Stimulated activated CD4-positive, alpha-beta T cell treated with anti-CD3 and anti-CD28 coated beads, Interleukin-1b, Interleukin-23, amount 100 ng/mL, for 24 hours (primary cell): ENCODE measurements around the gene TENM4.
A peak's percentile ranks its signal among the peaks of the same experiment; 100 is the strongest.

ENCODE experiments used
- DNase-seq, 4 experiments: peaks; one replicate each; pipeline ENCODE4 v3.0.0-alpha.2; 2020; ENCODE audit warnings: low read depth in 4 of 4, low spot score in 1 of 4

Gene TENM4

DNA sequence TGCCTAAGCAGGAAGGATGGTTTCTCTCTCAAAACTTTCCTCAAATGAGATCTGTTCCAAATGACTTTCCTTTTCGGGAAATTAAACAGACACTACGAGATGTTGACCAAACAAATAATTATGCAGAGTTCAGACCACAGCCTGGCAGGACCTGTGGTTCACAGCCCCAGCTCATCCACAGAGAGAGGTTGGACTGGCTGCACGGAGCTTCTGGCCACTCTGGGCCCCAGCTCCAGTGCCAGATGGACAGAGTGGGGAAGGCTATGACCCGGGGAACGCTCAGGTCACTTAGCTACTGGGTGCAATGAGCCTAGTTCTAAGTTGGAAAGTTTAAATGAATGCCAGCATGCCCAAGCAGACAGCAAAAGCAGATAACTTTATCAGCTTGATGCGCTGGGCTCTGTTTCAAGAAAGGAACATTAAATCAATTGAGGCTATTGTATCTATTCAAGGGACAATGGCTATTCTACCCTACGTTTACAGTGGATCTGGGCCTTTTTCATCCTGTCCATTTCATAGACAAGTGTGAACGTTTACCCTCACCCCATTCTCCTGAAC is 710.5 kb downstream of the TENM4 start:
- DNase-seq: no peak

DNA sequence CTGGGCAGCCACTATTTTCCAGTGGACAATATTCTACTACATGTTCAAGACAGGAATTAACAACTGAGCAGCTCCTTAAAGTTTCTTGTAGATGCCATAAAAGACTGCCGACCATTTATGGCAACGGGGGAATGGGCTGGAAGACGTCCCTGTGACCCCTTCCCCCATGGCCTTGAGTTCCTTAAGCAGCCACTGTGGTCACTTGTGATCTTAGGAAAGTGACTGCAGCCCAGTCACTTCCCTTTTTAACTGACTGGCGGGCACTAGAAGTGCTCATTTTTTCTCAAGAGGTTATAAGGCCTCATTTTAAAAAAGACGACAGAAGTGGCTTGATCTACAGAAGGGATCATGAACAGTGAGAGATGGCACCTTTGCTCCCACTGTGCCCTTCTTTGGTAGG is 713.0 kb downstream of the TENM4 start:
- no peak for DNase-seq

DNA sequence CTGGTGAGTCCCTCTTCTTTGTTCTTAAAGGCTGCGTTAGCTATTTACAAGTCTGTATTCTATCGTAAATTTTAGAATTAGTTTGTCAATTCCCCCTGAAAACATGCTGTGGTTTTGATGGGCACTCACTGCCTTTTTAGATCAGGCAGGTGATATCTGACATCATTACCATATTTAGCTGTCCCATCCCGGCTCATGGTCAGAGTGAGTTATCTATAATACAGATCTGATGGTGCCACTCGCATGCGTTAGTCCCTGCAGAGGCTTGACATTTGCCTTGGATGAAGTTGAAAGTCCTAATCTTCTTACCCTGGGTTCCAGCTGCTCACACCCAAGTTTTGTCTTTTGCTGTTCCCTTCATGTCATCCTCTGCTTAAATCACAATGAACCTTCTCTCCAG is 715.6 kb downstream of the TENM4 start:
- DNase-seq: no peak

DNA sequence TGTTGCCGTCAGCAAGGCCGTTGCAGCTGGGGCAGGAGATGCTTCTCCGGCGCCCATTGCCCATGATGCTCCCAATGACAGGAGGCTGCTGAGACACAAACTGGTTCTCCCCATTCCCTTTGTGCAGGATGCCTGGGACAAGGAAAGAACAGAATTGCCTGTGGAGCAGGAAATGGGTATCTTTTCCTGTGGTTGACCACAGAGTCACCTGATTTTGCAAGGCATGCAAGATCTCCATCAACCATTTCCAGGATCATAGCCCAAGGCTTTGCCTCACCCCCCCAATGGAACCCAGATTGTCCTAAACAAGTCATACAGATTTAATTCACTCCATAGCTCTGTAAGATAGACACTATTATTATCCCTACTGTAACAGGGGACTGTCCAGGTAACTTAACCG is 718.0 kb downstream of the TENM4 start:
- DNase-seq: no peak

DNA sequence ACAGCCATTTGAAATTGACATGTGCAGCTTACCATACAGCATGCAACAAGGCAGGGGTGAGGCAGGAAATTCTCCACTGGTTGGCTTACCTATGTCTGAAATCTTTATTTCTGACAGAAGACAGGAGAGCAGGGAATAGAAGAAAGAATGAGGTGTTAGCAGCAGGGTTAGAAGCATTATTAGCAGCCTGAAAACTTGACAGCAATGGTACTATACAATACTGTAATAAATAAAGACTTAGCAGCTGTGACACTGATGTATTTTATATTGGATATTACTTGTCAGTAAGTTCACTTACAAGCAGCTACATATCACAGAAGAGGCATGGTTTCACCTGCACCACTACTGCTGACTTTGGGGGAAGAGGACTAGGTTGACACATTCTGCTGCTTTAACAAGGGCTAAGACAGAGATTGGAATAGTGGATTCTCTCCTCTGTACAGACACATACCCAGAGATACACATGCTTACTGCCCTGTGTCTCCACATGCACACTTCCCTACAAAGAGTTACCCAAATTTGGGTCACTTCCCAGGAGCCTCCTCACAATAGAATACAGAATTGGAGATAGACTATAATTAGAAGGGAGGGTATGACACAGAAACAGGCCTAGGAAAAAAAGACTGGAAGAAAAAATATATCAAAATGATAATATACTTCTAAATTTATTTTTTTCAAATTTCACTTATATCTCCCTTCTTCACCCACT is 720.4 kb downstream of the TENM4 start:
- no peak for DNase-seq

DNA sequence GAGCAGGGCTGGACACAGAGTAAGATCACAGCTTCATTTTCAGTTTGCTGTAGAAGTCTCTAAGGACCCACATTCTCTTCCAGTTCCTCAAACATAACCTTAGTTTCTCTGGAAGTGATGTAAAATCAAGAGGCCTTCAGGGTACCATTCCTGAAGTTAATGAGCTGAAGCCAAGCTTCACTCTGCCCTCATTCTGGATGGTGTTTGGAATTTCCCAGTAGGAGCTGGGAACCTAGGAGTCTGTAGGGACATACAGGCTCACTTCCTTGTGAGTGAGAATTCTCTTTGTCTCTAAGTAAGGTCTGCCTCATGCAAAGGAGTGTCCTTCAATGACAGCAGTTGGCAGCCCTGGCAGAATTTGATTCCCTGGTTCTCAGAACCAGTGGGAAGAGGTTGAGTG is 723.8 kb downstream of the TENM4 start:
- no peak for DNase-seq

DNA sequence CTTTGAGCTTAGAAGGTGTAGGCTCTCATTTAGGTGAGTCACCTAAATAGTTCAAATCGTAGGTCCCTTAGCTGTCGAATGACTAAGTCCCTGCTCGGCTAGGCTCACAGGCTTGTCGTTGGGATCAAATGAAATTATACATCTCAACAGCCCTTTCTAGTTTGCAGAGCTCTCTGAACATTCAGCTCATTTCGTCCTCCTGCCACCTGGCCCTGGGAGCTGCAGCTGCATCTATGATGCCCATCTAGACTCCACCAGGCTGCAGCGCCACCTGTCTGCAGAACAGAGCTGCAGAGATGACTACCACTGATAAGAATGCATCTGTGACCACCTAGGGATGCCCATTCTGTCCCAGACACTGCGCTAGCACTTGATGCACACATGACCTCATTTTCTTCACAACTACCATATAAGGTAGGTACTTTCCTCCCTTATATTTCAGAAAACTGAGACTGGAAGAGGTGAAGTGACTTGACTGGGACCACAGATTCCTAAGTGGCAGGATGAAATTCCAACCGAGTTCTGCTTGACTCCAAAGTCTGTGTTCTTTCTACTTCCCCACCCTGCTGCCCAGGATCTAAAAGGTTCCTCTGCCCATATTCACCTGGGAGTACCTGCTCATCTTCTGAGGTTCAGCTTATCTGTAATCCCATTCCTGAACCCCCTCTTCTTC is 725.1 kb downstream of the TENM4 start:
- DNase-seq: peak in 3 of 4 experiments; percentile 2 to 35 (median 22)

DNA sequence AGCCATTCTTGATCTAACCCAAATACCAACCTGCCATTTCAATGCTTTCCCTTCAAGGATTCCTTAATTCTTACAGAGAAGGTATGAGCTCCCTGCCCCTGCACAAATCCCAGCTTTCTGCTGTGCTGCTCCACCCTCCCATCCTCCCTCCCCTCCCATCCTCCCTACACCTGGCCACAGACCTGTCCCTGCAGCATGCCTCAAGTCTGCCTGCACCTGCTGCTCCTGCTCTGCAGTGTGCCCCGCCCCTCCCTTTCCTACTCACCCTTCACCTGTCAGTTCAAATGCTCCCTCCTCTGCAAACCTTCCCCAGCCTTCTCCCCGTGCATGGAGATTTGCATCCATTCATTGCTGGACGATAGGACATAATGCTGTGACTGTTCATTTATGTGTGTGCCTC is 726.3 kb downstream of the TENM4 start:
- DNase-seq: no peak

DNA sequence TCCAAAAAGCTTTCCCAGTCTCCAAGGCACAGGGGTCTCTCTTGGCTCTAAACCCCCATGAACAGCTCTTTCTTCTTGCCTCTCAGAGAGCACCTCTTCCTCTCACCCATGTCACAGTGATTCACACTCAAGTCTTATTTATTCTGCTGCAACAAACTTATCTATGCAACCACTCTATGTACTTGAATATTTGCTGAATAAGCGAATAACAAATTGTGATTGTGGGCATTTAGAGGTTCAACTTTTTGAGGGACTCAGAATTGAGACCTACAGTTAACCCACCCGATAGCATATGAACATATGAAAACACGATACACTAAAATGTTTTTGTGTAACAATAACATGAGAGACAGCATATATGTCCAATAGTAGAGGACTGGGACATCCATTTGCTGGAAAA is 729.1 kb downstream of the TENM4 start:
- no peak for DNase-seq

DNA sequence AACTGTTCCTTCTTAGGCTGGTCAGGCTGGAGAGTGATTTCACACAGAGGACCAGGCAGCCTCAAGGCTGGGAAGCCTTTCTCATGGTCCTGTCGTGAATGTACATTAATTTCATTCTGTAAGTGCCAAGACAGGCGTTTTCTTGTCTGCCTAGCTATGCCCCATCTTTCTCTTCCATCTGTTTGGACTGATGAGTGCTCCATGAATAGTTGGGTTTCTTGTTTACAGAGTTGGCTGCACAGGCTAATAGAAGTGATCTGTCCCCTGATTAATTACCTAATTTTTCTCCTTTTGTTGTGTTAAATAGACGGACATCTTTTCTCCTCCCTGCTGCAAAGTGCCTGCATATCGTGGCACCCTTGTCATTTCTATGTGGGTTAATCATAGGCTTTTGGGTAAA is 730.4 kb downstream of the TENM4 start:
- DNase-seq: no peak

DNA sequence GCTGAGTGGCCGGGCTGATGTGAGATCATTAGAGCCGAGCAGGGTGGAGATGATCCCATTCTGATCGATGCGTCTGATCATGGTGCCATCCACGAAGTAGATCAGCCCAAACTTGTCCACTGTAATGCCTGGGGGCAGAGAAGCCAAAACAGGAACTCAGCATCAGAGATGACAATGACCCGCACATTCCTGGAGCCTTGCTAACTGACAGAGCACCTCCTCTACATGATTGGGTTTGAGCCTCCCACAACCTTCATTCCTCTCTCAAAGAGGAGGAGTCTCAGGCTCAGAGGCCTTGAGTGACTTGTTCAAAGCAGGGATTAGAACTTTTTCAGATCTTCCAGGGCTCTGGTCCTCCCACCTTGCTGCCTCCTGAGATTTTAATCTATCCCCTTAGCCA is 732.4 kb downstream of the TENM4 start:
- no peak for DNase-seq

DNA sequence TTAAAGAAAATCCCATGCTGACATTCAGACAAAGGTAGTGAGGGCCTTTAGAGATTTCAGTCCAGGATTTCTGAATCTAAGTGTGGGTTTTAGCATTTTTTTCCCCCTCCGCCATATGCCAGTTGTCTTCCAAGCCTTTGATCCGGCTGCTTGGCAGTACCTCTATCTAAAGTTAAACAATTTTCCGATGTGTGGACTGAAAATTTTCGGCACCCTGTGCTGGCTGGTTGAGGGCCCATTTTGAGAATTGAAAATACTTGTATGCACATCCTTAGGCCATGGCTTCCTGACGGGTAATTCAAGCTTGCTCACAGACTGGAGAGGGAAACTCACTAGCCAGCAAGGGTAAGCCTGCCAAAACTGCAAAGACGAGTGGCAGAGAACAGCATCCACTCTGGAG is 734.3 kb downstream of the TENM4 start:
- DNase-seq: no peak

DNA sequence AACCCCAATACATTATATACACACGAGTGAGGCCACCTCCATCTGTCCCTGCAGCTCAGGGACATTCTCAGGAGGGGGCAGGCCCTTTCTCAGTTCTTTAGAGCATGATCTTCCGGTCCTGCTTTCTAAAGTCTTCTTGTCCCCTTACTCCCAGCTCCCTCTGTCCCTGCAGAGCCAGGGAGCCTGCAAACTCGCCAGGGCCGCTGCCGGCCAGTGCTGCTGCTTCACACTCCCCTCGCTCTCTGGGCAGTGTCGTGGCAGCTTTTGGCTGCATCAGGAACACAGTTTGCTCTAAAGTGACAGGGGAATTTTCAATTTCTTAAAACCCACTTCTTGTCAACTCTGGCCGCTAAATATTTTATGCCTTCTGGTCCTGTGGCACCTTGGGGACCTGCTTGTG is 736.0 kb downstream of the TENM4 start:
- no peak for DNase-seq

DNA sequence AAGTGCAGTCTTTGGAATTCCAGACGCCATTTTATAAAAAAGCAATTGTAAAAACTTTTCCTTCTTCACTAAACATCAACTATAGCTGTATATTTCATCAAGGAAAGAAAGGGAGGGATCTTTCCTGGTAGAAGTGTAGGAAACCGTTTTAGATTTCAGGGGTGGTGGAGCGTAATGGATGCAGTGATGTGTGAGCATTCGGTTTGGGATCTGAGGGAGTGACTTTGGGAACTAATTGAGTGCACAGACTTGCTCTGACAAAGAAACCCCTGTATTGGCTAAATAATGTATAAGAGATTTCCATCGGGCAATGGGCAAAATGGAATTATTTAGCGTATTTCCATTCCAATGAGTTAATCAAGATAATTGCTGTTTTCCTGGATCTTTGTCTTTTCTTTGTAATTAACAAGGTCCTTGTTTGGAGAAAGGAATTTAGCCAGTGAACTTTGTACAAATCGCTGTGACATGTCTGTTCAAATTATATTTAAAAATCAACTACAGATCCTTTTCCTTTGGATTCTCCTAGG is 741.2 kb downstream of the TENM4 start:
- DNase-seq: no peak

DNA sequence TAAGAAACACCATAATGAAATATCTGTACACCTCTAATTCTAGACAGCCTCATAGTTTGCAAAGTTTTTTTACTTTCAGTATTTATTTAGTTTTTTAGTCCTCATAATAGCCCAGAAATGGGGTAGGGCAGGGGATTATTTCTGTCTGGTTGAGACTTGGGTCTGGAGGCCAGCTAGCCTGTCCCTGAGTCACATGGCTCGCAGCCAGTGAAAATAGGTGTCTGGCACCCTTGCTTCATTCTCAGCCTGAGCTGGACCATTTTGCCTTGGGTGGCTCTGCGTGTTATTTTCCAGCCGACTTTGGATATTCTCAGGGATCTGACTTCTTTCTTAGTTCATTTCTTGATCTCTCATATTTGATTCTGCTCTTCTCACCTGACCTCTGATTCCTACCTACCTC is 742.2 kb downstream of the TENM4 start:
- no peak for DNase-seq

DNA sequence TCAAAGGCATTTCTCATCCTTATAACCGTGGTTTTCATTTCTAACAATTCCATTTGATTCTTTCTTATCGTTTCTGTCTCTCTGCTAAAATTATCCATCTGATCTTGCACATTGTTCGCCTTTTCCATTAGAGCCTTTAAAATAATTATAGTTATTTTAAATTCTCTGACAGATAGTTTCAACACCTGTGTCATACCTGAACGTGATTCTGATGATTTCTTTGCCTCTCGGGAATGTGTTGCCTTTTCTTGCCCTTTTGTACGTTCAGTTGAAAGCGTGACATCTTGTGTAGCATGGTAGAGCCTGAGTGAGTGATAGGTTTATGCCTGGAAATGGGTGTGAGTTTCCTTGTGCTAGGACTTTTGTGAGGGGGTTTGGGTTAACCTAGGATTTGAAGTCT is 744.7 kb downstream of the TENM4 start:
- no peak for DNase-seq

DNA sequence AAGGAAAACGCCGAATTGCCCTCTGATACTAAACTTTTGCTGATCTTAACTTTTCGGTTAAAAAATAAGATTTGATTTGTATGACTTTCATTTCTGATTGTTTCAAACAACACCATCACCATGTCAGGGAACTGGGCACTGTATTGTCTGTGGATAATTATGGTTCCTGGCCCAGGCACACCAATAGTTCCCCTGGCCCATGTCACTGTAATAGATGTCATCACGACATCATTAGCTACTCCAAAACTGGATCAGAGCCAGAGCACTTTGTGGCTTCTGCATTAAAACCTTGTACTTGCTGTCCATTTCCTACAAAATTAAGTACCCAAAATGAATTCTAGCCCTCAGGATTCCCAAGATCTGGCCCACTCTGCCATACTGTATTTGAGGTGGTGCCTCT is 746.7 kb downstream of the TENM4 start:
- DNase-seq: no peak

DNA sequence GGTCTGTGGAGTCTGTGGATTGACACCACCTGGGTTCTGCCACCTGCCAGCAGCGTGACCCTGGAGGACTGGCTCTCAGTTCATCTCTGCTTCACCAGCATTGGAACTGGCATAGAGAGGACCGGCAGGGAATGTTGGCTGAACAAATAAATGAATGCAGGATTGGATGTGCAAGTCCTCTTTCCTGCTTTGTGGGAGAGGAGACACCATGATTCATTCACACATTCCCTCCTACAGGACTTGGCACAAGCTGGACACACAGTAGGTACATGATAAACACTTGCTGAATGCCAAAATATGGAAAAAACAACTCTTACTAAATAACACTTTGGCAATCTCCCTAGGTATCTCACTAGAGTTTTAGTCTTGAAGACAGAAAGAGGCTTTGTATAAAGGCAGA is 749.6 kb downstream of the TENM4 start:
- no peak for DNase-seq

DNA sequence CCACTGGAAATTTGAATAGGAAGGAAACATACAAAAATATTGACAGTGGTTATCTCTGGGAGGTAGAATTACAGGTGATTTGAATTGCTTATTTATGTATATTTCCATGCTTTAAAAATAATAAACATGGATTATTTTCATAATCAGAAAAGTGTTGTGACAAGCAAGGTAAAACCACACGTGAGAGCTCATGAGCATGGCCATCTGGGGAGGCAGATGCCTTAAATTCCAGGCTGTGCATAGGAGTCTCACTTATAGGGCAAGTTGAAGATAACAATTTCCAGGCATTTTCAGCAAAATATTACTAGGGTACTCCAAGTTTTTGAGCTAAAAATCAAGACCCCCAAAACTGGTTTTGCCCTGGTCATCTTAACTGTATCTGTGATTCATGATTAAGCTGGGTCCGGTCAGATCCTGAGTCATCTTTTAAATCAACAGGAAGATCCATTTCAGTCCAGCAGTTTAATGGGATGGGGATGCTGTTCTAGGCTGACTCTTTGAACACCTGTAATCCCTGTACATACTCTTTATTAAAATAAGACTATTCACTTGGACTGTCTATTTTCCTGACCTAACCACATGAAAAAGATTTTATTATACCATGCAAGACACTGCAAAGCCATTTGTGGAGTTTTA is 750.4 kb downstream of the TENM4 start:
- DNase-seq: no peak

DNA sequence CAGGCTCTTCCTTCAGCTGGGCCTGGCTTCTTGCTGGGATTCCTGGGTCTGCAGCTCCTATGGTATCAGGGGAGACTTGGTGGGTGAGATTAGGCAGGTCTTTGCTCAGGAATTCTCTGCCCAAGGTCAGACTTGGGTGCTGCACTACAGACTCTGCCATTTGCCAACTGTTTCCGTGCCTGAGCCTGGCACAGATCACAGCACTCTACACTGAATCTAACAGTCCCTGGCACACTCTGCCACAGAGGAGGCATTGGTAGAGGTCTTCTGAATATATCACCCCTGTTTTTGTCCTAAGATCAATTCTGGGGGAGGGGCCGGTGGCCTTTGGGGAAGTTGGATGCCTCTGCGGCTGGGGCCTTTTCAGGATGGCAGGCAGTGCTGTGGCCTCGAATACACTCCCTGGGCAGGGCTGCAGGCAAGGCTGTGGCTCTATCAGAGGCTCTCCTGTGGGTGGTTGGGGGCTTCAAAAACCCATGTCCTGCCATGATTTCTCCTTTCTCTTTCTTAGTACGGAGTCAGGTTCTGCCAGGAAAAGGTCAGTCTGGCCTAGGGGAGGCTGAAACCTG is 751.2 kb downstream of the TENM4 start:
- DNase-seq: no peak

DNA sequence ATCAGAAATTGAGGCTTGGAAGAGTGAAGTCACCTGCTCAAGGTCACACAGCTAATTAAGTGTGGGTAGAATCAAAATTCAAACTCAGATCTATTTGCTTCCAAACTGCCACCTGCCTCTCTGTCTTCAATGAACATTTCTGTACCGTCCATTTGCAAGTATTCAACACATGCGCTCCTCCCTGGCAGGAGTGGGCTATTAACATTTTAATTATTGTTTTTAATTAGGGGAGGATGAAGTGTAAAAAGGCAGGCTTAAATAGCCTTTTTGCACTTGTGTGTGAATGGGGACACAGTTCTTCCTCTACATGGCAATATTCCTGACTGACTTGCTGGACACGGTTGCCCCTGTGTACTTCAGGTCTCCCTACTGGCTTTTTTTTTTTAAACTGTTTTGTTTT is 751.7 kb downstream of the TENM4 start:
- DNase-seq: no peak

DNA sequence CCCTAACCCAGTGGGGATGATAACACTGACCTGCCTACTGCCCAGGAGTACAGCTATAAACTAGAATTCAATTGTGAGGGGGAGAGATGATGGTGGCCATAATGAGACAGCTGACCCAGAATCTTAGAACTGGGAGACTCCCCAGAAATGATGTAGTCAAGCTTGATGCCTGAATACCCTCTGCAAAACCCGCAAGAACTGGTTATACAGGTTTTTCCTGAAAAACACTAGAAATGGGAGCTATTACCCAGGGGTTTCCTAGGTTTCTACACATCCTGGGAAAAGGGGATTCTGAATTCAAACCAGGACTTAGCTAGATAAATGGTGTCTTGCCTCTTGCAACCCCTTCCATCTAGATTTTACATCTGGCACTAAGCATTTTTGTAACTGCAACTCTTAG is 752.4 kb downstream of the TENM4 start:
- no peak for DNase-seq
